GM18511 (cell line): ENCODE data around the gene KCNG4.

ENCODE experiments used
- ATAC-seq: cut with Tn5 transposase; IDR thresholded peaks from one replicate; pipeline ENCODE4 v1.9.1; 2021; ENCODE audit warnings: mild to moderate bottlenecking, moderate library complexity; ENCODE audit not compliant: unreplicated experiment

Gene KCNG4

DNA sequence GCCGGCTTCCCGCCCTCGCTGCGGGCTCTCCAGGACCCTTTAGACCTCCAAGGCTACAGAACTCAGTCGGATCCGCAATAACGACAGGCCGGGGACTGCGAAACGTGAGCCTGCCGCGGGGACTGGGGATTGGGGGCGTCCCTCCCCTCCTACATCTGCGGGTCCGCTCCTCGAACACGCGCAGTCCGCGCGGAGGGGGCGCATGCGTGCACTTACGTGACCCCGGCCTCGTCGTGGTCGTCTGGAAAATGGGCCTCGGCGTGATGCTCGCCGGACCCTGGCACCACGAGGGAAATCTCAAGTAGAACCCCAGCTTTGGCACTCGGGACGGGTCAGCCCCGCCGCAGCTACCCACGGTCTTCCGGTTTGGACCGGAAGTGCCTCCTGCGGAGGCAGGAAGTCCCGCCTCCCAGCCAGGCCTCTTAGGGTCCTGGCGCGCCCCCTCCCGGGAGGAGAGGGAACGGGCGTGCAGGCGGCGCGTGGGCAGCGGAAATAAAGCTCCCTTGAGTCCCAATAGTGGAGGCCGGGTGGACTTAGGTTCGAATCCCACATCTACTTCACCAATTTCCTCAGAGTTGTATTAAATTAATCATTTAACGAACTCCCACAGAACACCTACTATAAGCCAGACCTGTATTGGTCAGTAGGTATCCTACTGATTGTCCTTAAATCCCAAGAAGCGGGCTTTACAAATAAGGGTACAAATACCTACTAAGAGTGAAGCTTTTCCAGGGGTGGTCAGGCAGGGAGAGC lies 53.0 kb downstream of the KCNG4 start, which contains the start of gene TAF1C:
TSS of gene TAF1C (minus strand) at position 373 of the 753 bp plus-strand sequence. CDS start 2,069 bp downstream, outside the sequence.
- peak; percentile 97 for ATAC-seq

DNA sequence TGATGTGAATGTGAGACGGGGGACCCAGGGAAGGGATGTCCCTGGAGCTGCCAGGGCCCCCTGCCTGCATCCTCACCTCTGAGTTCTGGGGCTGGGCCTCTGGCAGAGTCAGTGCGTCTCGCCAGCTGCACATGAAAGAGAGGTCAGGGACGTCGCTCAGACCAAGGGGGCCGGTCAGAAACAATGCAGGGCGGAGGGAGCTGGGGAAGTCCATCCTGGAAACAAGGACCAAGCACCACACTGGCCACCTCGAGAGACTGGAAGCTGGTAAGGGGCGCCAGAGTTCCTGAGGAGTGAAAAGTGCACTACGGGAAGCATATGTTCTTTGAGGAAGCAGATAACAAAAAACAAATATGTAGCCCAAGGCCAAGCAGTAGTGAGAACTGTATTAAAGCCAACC lies 55.0 kb downstream of the KCNG4 start:
- no peak for ATAC-seq

DNA sequence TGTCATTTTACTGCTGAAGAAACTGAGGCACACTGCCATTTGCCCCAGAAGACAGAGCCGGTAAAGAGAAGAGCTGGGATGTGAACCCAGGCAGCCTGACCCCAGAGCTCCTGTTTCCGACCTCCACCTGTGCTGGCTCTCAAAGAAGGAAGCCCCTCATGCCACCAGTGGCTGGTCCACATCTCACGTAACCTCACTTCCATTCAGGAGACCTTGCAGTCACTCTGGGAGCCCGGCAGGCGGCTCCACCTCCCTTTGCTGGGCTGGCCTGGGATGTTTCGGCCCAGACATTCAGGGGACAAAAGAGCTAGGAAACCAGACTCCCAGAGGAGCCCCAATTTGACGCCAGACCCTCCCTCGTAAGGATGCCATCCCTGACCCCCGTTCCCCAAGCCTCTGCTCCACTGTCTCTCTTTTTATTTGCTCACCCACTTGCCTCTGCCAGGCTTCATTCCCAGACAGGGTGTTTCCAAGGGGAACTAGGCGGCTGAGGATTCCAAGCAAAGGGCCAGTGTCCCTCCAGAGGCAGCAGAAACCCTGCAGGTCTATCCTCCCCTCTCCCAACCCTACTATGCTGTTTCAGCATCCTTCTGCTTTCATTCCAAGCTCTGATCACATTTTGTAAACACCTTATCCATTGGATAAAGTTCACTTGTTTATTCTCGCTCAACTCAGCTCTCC lies 55.8 kb downstream of the KCNG4 start:
- ATAC-seq = no peak

DNA sequence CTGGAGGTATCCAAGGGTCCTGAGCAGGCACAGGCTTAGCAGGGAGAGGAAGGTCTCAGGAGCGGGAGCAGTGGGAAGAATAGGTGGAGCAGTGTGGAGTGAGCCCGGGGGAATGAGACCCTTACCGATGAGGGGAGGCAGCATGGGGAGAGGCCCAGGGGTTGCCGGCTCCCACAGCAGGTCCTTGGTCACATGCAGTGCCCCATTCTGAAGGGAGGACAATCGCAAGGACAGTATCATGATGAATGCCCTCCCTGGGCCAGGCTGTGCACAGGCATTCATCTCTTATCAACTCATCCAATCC lies 56.3 kb downstream of the KCNG4 start:
- no peak for ATAC-seq

DNA sequence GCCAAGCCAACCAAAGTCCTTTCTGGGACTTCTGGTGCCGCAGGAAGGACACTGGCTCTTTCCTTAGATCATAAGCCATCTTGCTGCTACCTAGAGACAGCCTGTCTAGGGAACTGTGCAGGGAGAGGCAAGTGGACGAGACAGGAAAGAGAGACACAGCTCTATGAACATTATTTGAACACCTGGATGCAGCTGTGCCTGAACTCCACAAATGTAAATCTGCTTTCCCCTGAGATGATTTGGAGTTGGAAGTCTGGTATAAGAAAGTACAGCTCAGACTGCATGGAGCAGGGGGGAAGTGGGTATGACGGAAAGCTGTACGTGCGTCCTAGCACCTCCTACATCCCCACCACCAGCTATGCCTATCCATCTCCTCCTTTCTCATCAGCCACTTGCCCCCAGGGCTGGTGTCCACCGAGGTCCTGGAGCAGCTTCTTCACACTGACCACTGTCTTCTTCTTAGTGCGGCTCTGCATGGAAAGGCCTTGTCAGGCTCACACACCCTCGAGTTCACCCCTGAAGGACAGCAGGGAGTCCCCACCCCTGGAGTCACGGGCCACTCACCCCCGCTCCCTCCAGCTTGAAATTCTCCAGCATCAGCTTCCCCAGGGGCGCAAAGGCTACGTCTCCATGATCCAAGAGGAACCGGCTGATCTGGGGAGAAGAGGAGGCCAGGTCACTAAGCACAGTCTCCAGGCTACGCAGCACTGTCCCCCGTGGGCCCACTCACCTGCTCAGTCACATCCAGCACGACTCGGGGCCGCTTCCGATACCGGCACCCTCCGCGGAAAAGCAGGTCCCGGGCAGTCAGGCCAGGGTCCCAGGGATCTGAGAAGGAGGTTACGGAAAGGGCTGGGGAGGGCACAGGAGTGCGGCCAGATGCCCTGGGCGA lies 56.9 kb downstream of the KCNG4 start:
- no peak for ATAC-seq

DNA sequence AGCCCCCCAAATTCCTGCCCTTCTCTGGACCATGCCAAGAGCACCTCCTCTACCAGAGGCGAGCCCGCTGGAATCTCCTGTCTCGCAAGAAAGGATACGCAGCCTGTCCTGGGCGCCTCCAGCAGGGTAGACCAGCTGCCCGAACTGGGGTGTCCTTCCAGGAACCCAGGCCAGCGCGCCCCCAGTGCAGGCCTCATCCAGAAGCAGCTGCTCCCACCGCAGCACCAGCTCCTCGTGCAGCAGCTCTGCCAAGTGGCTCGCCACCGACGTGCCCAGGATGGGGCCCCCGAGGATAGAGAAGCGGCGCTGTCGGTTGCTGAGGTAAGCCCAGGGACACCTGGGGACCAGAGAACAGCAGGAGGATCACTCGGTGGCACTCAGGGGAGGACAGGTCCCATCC lies 57.7 kb downstream of the KCNG4 start:
- no peak for ATAC-seq

DNA sequence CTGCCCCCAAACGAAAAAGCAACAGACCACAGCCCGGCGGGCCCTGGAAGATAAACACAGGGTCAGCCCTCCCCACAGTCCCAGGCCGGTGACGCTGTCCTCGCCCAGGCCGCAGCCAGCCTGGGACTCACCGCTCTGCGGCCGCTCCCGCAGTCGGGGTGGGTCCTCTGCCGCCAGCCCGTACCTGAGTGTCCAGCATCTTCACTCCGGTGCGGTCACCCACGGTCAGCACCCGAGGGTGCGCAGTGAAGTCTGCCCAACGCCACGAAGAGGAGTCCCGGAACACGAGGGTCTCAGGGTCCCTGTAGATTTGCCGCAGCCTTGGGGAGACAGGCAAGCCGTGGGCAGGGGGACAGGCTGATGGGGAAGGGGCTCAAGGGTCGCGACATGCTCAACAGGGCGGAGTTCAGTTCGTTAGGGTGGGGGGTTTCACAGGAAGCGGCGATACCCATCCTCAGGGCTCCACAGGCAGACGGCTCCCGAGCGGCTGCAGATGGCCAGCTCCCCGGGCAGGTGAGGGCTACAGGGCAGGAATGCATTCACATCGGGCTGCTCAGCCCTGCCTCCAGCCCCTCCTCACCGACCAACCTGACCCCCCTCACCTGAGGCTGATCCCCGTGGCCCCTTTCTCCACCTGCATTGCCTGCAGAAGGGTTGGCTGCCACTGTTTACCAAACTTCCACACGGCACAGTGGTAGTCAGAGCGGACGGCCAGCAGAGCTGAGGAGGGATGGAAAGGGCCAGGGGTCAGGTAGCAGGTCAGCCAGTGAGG lies 58.5 kb downstream of the KCNG4 start:
- ATAC-seq = no peak

DNA sequence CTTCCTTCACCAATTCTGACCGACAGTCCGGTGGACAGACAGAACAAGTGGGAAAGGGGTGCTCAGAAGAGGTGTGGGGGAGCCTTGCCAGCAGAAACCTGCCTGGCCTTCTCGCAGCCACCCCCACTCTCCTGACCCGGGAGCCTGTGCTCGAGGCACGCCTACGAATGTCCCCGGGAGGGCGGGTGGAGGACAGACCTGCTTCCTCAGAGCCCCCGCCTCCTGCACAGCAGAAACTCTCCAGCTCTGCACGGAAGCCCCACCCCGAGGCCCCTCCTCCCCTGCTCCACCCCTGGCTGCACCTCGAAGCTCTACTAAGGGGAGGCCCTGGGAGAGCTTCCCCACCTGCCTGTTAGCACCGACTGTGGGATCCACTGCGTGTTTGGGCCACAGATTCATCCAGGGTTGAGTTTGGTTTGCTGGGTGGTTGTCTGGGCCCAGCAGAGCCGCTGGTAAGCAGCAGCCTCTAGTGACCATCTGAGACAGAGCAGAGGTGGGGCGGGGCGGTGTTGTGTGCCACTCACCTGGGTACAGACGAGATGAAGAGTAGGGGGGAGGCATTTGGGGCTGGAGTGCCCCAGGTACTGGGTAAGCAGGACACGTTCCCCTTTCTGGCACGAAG lies 59.2 kb downstream of the KCNG4 start:
- no peak for ATAC-seq

DNA sequence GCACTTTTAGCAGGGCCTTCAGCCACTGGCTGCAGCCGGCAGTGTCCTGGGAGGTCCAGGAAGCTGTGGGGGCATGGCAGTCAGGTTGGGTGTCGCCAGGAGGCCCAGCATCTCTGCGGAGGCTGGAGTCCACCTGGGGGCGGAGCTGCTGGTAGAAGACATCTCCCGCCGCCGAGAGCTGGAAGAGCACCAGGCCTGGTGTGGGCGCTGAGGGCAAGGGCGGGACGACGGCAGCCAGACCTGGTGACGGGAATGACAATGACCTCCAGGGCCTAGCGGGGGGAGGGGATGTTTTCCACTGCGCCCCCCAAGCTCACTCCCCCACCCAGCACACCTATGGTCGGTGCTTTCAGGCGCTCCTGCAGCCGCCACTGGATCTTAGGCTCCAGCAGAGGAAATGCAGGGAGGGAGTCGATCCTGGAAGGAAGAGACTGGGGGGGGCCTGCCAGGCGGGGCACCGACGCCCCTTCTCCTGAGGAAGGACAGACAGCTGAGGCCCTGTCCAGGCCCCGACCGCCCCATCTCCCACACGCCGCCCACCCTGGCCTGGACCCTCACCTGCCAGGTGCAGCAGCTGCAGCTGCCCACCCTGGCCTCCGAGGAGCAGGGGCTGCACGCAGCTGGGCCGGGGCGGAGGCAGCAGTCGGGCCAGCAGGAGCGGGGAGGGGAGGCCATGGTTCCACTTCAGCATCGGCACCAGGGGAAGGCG lies 60.0 kb downstream of the KCNG4 start:
- no peak for ATAC-seq

DNA sequence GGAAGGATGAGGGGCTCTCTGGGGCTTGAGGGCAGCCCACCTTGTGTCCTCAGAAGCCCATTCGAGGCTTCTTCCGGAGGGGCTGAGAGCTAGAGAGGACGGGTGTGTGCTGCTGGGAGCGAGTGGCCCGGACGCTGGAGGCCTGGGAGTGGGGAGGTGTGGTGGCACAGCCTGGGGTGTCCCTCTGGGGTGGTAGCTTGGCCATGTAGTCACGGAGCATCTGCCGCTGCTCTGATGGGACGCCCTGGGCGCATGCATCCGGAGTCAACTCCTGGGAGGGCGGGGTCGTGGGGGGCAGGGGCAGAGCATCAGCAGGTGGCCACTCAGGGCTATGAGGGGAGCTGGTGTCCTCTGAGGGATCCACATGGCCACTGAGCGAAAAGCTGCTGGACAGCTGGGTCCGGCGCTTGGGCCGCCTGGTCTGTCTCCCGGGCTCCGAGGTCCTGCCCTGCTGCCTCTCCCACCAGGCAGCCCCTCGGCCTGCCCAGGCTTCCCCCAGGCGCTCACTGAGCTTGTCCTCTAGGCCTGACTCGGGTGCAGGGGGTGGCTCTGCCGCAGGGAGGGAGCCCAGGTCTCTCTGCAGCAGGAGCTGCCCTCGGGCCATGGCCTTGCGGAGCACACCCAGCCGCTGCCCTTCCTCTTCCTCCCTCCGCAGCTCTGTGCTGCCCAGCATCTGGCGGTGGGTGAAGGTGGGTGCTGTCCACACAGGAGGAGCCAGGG lies 60.8 kb downstream of the KCNG4 start:
- ATAC-seq = no peak

DNA sequence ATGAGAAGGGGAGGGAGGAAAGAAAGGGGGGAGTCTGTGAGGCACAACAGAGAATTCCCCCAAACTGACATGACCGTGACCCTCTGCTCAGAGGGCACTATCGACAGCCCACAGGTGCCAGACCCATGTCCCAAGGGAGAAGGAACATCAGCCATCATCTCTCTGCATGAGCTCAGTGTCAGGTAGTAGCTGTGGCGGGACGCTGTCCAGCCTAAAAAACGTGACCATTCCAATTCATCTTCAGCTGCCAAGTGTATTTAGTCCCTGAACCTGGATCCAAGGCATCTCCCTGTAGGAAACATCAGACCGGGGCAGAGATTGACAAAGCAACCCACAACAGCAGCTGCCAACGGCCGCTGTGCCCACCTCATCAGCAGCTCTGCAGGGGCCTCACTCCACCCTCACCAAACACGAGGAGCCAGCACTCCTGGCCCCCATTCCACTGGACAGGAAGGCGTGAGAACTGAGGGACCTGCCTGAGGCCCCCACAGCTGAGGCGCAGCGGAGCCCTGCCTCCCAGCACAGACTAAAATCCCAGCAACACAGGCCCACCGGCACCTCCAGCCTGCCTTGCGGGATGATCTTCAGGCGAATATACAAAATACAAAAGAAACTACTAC lies 61.6 kb downstream of the KCNG4 start:
- no peak for ATAC-seq

DNA sequence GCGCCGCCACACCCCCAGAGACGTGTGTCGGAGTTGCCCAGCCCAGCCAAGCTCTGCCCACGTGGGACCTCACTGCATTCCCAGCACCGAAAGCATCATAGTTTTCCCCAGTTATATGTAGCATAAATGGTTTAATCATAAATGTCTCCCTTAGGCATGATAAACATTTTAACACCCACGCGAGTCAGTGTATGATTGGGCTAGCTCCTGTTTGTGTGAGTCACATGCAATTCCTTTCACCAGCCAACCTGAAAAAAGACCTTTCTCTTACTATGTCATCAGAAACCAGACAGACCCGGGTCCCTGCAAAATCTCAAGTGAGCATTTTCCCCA lies 62.1 kb downstream of the KCNG4 start:
- ATAC-seq = no peak

DNA sequence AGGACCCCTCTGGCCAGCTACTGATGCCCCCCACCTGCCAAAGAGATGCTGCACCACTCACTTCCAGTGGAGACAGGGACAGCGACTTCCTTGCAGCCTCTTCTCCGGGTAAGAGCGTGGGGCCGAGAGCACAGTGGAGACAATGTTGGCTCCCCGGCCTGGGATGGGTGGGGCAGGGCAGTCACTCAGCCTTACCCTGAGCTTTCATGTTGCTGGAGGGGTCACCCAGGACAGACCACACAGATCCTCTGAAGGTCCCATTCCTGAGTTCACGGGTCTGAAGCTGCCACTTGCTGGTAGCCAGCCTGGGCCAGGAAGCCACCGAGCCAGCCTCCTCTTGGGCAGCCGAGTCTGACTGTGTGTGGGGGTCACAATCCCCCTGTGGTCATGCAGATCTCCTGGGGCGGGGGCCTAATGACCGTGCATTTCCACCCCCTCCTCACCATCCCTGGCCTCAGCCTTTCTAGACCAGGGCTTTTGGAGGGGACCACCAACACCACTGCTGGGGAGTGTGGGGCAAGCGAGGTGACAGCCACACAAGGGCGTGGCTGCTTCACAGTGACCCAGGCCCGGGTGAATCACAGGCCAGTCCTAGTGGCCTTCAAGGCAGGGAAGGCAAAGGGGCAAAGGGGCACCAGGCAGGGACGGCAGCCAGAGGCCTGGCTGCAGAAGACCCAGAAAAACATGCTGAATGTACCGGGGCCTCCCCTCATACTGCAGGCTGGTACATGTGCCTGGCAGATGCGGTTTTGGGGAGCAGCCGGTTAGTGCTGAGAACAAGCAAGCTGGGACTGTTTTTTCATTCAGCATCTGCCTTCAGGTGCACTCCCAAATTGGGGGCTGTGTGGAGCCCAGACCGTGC lies 63.4 kb downstream of the KCNG4 start:
- no peak for ATAC-seq

DNA sequence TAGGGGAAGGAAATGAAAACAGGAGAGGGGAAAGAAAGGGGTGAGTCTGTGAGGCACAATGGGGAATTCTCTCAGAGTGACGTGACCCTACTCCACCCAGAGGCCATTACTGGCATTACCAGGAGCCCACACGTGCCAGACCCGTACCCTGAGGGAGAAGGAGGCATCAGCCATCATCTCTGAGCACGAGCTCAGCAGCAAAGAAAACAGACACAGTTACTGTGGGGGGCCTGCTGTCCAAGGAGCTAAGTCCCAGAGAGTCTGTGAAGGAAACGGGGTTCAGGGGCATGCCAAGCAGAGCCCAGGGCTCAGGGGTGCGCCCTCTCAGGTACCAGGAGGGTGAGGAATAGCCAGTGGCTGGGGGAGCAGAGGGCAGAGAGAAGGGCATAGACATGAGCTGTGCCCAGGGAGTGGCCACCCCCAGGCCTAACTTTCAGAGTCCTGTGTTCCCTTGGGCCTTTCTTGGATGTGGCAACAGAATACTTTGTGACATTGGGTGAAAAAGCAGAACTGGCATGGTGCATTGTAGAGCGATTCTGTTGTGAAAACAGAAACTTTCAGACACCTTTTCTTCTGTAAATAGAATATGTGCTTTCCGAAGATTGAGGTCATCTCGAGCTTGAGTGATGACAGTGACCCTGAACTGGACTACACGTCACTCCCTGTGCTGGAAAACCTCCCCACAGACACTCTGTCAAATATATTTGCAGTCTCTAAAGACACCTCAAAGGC lies 64.3 kb downstream of the KCNG4 start:
- ATAC-seq = peak; percentile 88

DNA sequence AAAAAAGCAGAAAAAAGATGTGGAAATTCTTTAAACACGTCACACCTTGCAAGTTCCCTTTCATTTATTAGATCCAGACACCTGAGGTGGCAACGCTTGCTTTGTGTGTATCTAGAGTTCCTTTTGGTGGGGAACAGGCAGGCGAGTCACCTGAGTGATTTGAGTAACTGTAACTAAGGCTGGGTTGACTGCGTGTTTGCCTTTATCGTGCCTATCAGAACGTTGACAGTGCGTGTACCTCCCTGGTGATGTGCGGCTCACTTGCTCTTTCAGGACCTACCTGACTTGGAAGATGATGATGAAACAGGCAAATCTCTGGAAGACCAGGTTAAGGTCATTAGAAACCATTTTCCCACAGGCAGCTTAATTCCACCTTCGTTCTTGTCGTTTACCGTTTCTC lies 65.4 kb downstream of the KCNG4 start:
- ATAC-seq = no peak

DNA sequence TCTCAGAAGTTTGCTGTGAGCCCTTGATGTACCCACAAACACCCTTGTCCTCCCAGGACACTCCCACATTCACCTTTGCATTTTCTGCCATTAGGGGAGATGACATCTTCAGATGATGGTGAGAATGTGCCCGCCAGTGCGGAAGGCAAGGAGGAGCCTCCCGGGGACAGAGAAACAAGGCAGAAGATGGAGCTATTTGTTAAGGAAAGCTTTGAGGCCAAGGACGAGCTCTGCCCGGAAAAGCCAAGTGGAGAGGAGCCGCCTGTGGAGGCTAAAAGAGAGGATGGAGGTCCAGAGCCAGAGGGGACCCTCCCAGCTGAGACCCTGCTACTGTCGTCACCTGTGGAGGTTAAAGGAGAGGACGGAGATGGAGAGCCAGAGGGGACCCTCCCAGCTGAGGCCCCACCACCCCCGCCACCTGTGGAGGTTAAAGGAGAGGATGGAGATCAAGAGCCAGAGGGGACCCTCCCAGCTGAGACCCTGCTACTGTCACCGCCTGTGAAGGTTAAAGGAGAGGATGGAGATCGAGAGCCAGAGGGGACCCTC lies 70.0 kb downstream of the KCNG4 start:
- no peak for ATAC-seq
